DMS114 treated with DMSO at 0.1 percent for 48 hours (cell line): ENCODE results near the gene FUS.
"Not testable (repeated sequence)": the region's sequence is repeated elsewhere in the genome, so short reads cannot be mapped to it uniquely, and the experiment has no call there.

Experiments
- DNase-seq: peaks from one replicate; lab custom pipeline; 2025; ENCODE audit not compliant: unreplicated experiment; lab: John Stamatoyannopoulos, UW

FUS gene

DNA sequence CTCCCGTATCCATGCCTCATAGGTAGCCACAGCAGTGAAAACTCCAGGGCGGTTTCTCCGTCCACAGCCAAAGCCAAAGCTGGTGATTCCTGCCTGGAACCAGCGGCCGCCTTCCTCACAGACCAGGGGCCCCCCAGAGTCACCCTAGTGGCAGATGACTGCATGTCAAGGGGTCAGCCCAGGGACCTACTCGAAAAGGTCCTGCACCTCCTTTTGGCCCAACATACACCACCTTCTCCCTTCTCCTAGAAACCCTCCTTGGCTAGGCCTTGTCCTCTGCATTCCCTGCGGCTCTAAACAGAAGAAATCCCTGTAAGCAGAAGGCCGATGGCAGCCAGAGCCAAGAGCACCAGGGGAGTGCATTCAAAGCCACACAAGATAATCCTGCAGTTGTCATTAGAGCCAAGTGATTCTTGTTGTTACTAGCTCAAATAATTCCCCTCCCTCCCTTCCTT lies 36.2 kb upstream of the FUS start:
- DNase-seq = no peak

GRCh38 chr16:31144418-31144817 lies 35.5 kb upstream of the FUS start:
- not testable (repeated sequence) for DNase-seq

DNA sequence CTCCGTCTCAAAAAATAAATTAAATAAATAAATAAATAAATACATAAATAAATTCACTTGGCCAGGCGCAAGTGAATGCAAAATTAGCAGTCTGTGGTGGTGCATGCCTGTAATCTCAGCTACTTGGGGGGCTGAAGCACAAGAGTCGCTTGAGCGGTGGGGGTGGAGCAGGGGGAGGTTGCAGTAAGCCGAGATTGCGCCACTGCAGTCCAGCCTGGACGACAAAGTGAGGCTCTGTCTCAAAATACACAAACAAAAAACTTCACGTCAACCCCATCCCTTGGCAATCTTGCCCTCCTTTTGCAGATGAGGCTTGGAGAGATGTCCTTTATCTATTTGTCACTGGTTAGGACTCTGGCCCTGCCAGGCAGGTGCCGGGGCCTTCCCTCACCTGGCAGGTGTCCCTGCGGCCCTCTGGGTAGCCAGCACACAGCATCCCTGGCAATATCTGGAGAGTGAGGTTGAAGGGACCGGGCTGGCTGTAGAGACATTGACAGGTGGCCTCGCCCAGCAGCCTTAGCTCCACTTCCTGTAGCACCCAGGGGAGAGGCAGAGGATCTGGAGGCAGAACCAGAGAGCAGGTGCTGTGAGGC lies 34.4 kb upstream of the FUS start:
- DNase-seq = no peak

- no peak for DNase-seq
Measured at GRCh38 chr16:31147574-31147973, 32.4 kb upstream of the FUS start.

DNA sequence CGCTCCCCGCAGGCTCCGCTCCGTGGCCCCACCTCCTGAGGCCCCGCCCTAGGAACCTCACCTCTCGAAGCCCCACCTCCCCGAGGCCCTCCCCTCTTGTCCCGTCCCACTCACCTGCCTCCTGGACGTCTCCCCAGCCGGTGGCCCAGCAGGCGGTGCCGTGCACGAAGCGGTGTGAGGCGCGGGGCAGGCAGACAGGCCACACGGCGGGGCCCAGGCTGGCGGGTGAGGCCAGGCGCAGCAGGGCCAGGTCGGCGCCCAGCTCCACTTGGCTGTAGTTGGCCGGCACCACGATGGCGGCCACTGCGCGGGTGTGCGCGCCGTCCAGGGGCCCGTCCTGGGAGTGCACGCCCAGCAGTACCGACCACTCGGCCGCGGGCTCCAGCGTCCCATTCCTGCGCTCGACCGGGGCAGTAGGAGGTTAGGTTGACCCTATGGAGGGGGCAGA lies 31.6 kb upstream of the FUS start:
- no peak for DNase-seq

DNA sequence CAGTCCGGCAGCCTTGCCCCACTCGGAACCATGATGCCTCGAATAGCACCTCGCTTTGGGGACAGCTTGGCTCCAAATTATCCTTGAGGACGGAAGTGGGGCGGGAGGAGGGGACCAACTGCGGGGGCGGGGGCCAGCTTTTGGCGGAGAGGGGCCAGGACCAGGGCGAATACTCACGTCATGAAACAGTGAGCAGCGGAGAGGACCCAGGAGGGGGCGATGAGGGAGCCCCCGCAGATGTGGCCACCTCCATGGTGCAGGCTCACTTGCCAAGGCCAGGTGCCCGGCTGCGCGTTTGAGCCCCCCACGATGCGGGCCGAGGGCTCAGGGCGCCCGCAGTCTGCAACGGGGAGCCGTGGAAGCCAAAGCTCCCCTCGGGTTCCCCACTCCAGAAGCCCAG lies 31.0 kb upstream of the FUS start:
- DNase-seq = no peak

- no peak for DNase-seq
Measured at GRCh38 chr16:31149332-31149731, 30.6 kb upstream of the FUS start.

GRCh38 chr16:31149894-31150890 lies 29.7 kb upstream of the FUS start, which contains the start of gene PRSS36:
Gene PRSS36, minus strand, starts transcription at chr16:31150066. Its CDS starts 31 bp downstream, at chr16:31150035.
- no peak for DNase-seq

DNA sequence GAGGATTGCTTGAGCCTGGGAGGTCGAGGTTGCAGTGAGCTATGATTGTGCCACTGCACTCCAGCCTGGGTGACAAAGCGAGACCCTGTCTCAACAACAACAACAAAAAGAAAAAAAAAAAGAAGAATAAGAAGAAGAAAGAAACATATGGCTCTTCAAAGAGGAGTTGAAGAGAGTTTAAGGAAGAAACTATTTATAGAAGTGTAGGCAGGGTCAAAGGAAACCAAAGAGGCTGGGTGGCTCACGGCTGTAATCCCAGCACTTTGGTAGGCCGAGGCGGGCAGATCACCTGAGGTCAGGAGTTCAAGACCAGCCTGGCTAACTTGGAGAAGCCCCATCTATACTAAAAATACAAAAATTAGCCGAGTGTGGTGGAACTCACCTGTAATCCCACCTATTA lies 29.0 kb upstream of the FUS start:
- not testable (repeated sequence) for DNase-seq

DNA sequence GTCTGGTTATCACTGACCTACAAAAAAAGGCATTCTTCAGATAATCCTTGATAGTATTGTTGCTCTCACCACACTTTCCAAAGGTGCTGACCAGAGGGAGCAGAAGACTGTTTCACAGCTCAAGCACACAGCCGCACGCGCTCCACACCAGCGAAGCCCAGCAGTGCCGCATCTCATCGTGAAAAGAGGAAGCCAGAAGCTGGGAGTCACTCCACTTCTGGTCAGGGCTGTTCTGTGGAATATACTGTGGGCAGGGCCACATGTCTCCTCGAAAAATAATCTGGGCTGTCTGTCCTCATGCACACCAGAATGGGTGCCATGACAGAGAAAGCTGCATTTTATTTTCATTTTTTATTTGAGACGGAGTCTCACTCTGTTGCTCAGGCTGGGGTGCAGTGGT lies 22.8 kb upstream of the FUS start:
- no peak for DNase-seq

DNA sequence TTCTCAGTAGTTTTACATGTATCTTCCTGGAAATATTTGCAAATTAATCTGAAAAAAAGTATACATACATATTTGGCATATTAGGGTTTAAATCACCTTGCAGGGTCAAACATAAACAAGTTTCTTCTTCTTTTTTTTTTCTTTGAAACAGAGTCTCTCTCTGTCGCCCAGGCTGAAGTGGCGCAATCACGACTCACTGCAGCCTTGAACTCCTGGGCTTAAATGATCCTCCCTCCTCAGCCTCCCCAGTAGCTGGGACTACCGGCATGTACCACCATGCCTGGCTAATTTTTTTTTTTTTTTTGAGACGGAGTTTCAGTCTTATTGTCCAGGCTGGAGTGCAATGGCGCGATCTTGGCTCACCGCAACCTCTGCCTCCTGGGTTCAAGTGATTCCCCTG lies 12.6 kb upstream of the FUS start:
- no peak for DNase-seq

DNA sequence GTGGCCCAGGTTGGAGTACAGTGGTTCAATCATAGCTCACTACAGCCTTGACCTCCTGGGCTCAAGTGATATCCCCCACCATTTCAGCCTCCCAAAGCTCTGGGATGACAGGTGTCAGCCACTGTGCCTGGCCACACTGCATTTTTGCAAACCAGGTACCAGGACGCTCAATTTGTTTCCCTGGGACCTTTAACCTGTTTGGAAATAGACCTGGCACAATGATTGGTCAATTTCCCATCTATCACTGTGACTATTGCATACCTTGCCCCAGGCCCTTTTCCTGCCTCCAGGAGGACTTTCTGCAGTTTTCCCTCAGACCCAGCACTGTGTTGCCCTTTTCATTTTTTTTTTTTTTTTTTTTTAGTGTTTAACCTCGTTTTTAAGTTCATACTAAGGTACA lies 11.1 kb upstream of the FUS start:
- DNase-seq = no peak

- DNase-seq = not testable (repeated sequence)
Measured at GRCh38 chr16:31170048-31170447, 9.9 kb upstream of the FUS start.

GRCh38 chr16:31177136-31177535 lies 2.8 kb upstream of the FUS start:
- no peak for DNase-seq

GRCh38 chr16:31179219-31179746 lies 656 bp upstream of the FUS start:
- DNase-seq = no peak

DNA sequence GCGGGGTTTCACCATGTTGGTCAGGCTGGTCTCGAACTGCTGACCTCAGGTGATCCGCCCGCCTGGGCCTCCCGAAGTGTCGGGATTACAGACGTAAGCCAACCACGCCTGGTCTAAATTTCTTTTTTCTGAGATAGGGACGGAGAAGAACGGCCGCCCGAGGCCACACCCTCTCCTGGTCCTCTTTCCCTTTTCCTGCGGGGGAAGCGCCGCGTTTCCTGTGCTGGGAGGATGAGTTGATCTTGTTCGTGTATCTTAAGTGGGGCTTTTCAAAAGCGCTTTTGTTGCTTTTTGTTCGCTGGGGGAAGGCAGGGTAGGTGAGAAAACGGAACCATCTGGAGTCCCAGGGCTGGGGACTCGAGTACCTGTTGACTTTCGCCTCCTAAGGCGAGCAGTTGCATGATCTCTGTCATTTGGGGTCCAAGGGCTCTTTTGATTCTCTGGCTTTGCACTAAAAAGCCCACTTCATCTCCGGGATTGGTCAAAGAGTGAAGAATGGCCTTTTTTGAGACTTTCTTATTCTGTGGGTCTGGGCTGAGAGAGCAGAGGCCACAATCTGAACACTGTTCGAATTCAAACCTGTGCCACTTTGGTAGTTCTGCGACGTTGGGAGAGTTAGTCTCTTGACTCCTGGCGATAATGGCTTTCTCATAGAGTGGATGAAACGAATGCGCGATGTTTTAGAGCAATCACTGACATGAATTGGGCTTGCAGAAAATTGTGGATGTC lies 1.3 kb downstream of the FUS start:
- no peak for DNase-seq

GRCh38 chr16:31182391-31182790 lies 2.5 kb downstream of the FUS start:
- no peak for DNase-seq

GRCh38 chr16:31183432-31184428 lies 3.8 kb downstream of the FUS start:
- no peak for DNase-seq

DNA sequence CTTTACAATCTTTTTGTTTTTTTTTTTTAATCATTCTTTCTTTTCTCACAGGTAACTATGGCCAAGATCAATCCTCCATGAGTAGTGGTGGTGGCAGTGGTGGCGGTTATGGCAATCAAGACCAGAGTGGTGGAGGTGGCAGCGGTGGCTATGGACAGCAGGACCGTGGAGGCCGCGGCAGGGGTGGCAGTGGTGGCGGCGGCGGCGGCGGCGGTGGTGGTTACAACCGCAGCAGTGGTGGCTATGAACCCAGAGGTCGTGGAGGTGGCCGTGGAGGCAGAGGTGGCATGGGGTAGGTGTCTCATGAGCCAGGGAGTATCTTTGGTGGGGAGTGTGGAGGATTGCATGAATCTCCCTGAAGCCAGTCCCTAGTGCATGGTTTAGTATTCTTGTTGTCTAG lies 4.9 kb downstream of the FUS start:
- DNase-seq = no peak

DNA sequence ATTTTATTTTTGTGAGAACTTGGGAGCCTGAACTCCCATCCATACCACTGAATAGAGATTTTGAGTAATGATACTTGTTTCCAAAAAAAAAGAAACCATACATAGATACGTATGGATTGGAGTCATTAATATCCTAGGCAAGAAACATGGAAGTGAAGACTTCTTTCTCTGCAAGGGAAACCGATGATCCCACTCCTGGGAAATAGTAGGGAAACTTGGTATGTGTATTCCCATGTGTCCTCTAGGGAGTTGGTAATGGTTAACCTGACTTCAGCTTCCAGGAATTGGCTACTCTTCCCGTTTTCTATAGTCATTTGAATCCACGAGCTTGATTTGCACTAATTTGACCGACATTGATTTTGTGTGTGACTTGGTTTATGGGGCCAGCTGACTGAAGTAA lies 5.4 kb downstream of the FUS start:
- DNase-seq = no peak
